Keratinocyte (primary cell): ENCODE data around the gene CANT1. TPM values are rescaled to one million over a fixed set of nuclear protein-coding genes. Genes with fewer than 3 reads are reported as not detected.

Source experiments
- DNase-seq: peaks from one replicate; pipeline ENCODE4 v3.0.0-alpha.2; 2011; ENCODE audit warnings: low read depth, missing footprints, low spot score
- FAIRE-seq: peaks from 2 replicates; lab custom pipeline; 2011; peaks lifted over from hg19 to GRCh38; lab: Jason Lieb, UNC
- H2AFZ ChIP-seq: 2 replicates; pipeline ENCODE4 v1.6.0; 2012; ENCODE audit warnings: low read length, control low read depth, inconsistent platforms; ENCODE audit not compliant: control insufficient read depth
- H3K27ac ChIP-seq: 2 replicates; pipeline ENCODE4 v1.5.1; 2011; ENCODE audit warnings: low read length; ENCODE audit not compliant: control insufficient read depth, insufficient read depth
- H3K27me3 ChIP-seq: 3 replicates; pipeline ENCODE4 v1.6.0; 2011; ENCODE audit warnings: low read length; ENCODE audit not compliant: control insufficient read depth, insufficient read depth; ENCODE audit errors: extremely low read depth
- H3K36me3 ChIP-seq, 2 experiments: 2 replicates in 1 of 2; 3 replicates in 1 of 2; pipeline ENCODE4 v1.5.1; 2011; ENCODE audit warnings: low read length in 2 of 2, mild to moderate bottlenecking in 1 of 2; ENCODE audit not compliant: control insufficient read depth in 2 of 2, insufficient read depth in 2 of 2; ENCODE audit errors: extremely low read depth in 1 of 2
- H3K4me1 ChIP-seq: 3 replicates; pipeline ENCODE4 v1.5.1; 2011; ENCODE audit warnings: low read length; ENCODE audit not compliant: control insufficient read depth, insufficient read depth; ENCODE audit errors: extremely low read depth
- H3K4me2 ChIP-seq: 3 replicates; pipeline ENCODE4 v1.6.0; 2011; ENCODE audit warnings: low read depth, low read length; ENCODE audit not compliant: control insufficient read depth, insufficient read depth; ENCODE audit errors: extremely low read depth
- H3K4me3 ChIP-seq, 3 experiments: fragments of 200-600 bp in 1 of 3; sonication (generic) in 1 of 3; 2 replicates in 2 of 3; 3 replicates in 1 of 3; pipeline ENCODE4 v1.5.1; 2011 to 2016; ENCODE audit warnings: low read length in 3 of 3, mild to moderate bottlenecking in 3 of 3, control low read depth in 2 of 3, inconsistent platforms in 1 of 3, low read depth in 1 of 3, mixed read lengths in 1 of 3, mixed run types in 1 of 3, moderate library complexity in 1 of 3; ENCODE audit not compliant: control insufficient read depth in 2 of 3, insufficient read depth in 2 of 3; ENCODE audit errors: extremely low read depth in 1 of 3
- H3K79me2 ChIP-seq: 2 replicates; pipeline ENCODE4 v1.6.0; 2012; ENCODE audit warnings: low read length; ENCODE audit not compliant: control insufficient read depth, insufficient read depth
- H3K9ac ChIP-seq: 3 replicates; pipeline ENCODE4 v1.6.0; 2011; ENCODE audit warnings: low read length; ENCODE audit not compliant: control insufficient read depth, insufficient read depth; ENCODE audit errors: extremely low read depth
- H3K9me1 ChIP-seq: 3 replicates; pipeline ENCODE4 v1.6.0; 2011; ENCODE audit warnings: low read length; ENCODE audit not compliant: control insufficient read depth, insufficient read depth; ENCODE audit errors: extremely low read depth
- H3K9me3 ChIP-seq: 2 replicates; pipeline ENCODE4 v1.5.1; 2012; ENCODE audit warnings: low read depth, low read length; ENCODE audit not compliant: control insufficient read depth
- H4K20me1 ChIP-seq: 3 replicates; pipeline ENCODE4 v1.6.0; 2011; ENCODE audit warnings: low read length; ENCODE audit not compliant: control insufficient read depth, insufficient read depth; ENCODE audit errors: extremely low read depth
- CTCF ChIP-seq, 3 experiments: IDR thresholded peaks in 1 of 3; conservative IDR thresholded peaks in 1 of 3; optimal IDR thresholded peaks in 1 of 3; 2 replicates in 2 of 3; 3 replicates in 1 of 3; pipeline versions ENCODE3 to v1.5.1; 2011; ENCODE audit warnings: low read length in 3 of 3, mild to moderate bottlenecking in 3 of 3, moderate library complexity in 2 of 3, control low read depth in 1 of 3, inconsistent platforms in 1 of 3; ENCODE audit not compliant: insufficient read depth in 2 of 3; ENCODE audit errors: extremely low read depth in 1 of 3
- EZH2 ChIP-seq: IDR thresholded peaks from one replicate; pipeline ENCODE4 v1.6.1; 2012; ENCODE audit warnings: inconsistent platforms, mild to moderate bottlenecking, low read length, moderate library complexity
- dilution Hi-C: fragments of 300-500 bp; cut with MboI; formaldehyde crosslinking; loops from one replicate; pipeline ENCODE4 v1.7.0; 2020; ENCODE audit warnings: low sequenced_read_pairs; ENCODE audit not compliant: extremely low pct_ligation_motif_present
- polyA plus RNA-seq, 5 experiments: library from polyadenylated mRNA; depleted of rRNA in 3 of 5; stranded (reverse) in 3 of 5; stranded (forward) in 1 of 5; unstranded in 1 of 5; fragments of >200 nt; gene quantifications; 1 replicate in 1 of 5; 2 replicates in 3 of 5; 3 replicates in 1 of 5; pipeline versions ENCODE4 v1.2.1 to v1.2.3, GENCODE V29; 2011 to 2012; ENCODE audit warnings: missing spikeins in 2 of 5, low read depth in 1 of 5, low replicate concordance in 1 of 5

The CANT1 gene
- polyA plus RNA-seq, 1 donor (not counting 4 experiments of a cell fraction or from before 2014, with no cell fraction given): 53.2 TPM

GRCh38 chr17:78952706-78953105 lies 56.9 kb downstream of the CANT1 start:
- Histone ChIP-seq H3K36me3 (no peaks in the 10 kb centered on the region), H3K9me3 (peaks cover 4% of the 10 kb centered on the region), H3K4me2 (no peak overlapping the region), H3K9ac (no peak overlapping the region), H4K20me1 (no peaks in the 10 kb centered on the region), H3K27me3 (peaks cover 25% of the 10 kb centered on the region), H3K4me1 (peaks cover 7% of the 10 kb centered on the region), H3K4me3 (no peak overlapping the region), H3K79me2 (no peaks in the 10 kb centered on the region), H2AFZ (no peak overlapping the region), H3K27ac (no peak overlapping the region), H3K9me1 (no peaks in the 10 kb centered on the region)
- FAIRE-seq (no peak), DNase-seq (no peak)
- TF ChIP-seq EZH2 (no peak), CTCF (optimal IDR thresholded peaks at IDR 0.05 in 1 of 3, IDR thresholded peaks at IDR 0.05 in 1 of 3, conservative IDR thresholded peaks at IDR 0.05 in 1 of 3; ENCODE audit: extremely low read depth in 1 of 3, insufficient read depth in 2 of 3, low read length in 3 of 3) (no peak)
- dilution Hi-C loops: no loop called here

GRCh38 chr17:78951967-78952551 lies 57.5 kb downstream of the CANT1 start:
- H3K9me1 ChIP-seq: no peaks in the 10 kb centered on the region
- dilution Hi-C loops: no loop called here
- no peak overlapping the region for H3K4me3 ChIP-seq
- H4K20me1 ChIP-seq: no peaks in the 10 kb centered on the region
- H3K79me2 ChIP-seq: no peaks in the 10 kb centered on the region
- H3K9ac ChIP-seq: no peak overlapping the region
- H3K9me3 ChIP-seq: peaks cover 4% of the 10 kb centered on the region
- no peak for FAIRE-seq
- no peaks in the 10 kb centered on the region for H3K36me3 ChIP-seq
- no peak overlapping the region for H2AFZ ChIP-seq
- no peak overlapping the region for H3K4me2 ChIP-seq
- TF ChIP-seq EZH2 (no peak), CTCF (optimal IDR thresholded peaks at IDR 0.05 in 1 of 3, IDR thresholded peaks at IDR 0.05 in 1 of 3, conservative IDR thresholded peaks at IDR 0.05 in 1 of 3; ENCODE audit: extremely low read depth in 1 of 3, insufficient read depth in 2 of 3, low read length in 3 of 3) (no peak)
- peaks cover 21% of the 10 kb centered on the region for H3K27me3 ChIP-seq
- no peak overlapping the region for H3K27ac ChIP-seq
- H3K4me1 ChIP-seq: peaks cover 7% of the 10 kb centered on the region
- DNase-seq: no peak
